Subcutaneous adipose tissue (tissue), 4 donors: Measurements from ENCODE around the gene DIP2A. TPM values are rescaled to one million over a fixed set of nuclear protein-coding genes. Genes with fewer than 3 reads are reported as not detected.

ENCODE experiments used
- CTCF ChIP-seq: fragments of 450-650 bp; IDR thresholded peaks from one replicate; pipeline ENCODE4 v1.5.1; 2016; ENCODE audit warnings: low read depth, mild to moderate bottlenecking, control low read depth, antibody characterized with exemption, moderate library complexity
- total RNA-seq, 4 donors: library from RNA; depleted of rRNA; stranded (reverse); fragments of >200 nt; gene quantifications; one replicate each; pipeline ENCODE4 v1.1.0, GENCODE V29; 2016

Gene DIP2A
- total RNA-seq, 4 donors from 2014 or later: 29.2 to 54.8 (median 44.4) TPM

DNA sequence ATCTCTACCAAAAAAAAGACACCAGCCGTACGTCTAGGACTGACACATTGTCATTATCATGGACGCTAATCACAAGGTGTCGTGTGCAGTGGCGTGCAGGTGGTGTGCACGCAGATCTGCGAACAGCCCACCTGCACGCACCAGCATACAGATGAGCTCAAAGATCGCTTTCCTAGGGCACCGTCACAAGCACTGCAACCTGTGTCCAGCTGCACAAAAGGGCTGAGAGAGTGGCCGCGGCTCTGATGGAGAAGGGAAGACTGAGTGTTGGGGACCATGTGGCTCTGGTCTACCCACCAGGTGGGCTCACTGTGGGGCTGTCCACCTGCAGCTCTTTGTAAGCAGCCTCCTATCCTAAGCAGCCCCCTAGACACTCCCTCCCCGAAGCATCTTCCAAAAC, 95.3 kb downstream of the DIP2A start:
- no peak for TF ChIP-seq CTCF

DNA sequence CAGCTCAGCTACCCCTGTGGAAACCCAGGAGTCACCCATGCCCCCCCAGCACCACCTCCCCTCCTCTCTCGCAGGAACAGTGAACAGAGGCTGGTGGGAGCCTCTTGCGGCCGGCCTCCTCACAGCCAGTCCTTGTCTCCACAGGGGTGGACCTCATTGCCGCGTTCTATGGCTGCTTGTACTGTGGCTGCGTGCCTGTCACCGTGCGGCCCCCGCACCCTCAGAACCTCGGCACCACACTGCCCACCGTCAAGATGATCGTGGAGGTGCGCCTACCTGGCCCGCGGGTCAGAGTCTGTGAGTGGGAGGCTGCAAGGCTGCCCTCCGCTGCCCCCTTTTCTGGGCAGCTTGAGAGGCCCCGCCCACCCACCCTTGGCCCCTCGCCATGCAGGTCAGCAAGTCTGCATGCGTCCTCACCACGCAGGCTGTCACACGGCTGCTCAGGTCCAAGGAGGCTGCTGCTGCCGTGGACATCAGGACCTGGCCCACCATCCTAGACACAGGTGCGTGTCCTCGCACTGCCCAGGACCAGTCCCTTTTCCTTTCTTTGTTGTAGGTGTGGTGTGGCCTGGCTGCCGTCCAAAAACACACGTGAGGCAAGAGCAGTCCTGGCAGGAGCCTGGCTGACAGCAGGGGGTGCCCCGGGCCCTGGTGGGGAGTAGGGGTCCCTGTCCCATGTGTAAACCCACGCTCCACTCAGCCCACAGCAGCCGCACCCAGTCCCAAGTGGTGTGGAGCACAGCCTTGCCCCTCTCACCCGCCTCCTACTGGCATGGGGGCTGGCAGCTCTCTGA, 95.9 kb downstream of the DIP2A start:
- no peak for TF ChIP-seq CTCF

- TF ChIP-seq CTCF: no peak
Observed at GRCh38 chr21:46555225-46555617, 96.5 kb downstream of the DIP2A start.

DNA sequence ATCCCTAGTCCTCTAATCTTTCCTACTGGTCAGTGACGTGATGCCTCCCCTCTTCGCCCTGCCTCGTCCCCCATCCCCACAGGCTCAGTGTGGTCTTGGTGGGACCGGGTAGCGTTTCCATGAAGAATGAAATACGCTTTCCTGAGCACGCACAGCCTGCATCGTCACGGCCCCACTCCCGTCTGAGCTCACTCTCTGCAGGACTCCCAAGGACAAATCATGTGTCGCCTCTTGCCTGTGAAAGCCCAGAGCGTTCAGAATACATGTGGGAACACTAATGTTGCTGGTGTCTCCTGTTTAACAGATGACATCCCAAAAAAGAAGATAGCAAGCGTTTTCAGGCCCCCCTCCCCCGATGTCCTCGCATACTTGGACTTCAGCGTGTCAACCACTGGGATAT, 97.0 kb downstream of the DIP2A start:
- TF ChIP-seq CTCF: no peak

DNA sequence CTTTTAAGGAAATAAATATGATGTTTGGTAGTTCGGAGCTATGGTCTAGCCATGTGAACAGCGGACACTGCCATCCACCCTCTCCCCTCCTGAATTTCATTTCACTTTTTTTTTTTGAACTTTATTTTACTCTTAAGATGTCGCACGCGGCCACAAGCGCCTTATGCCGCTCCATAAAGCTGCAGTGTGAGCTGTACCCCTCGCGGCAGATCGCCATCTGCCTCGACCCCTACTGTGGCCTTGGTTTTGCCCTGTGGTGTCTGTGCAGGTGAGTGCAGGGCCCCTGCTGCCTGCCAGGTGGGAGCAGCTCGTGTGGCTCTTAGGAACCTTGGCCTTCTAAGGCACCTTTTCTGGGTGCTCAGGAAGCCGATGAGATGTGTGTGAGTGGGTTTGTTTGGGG, 98.1 kb downstream of the DIP2A start:
- TF ChIP-seq CTCF: no peak

- TF ChIP-seq CTCF: no peak
Observed at GRCh38 chr21:46557469-46557868, 98.8 kb downstream of the DIP2A start.

DNA sequence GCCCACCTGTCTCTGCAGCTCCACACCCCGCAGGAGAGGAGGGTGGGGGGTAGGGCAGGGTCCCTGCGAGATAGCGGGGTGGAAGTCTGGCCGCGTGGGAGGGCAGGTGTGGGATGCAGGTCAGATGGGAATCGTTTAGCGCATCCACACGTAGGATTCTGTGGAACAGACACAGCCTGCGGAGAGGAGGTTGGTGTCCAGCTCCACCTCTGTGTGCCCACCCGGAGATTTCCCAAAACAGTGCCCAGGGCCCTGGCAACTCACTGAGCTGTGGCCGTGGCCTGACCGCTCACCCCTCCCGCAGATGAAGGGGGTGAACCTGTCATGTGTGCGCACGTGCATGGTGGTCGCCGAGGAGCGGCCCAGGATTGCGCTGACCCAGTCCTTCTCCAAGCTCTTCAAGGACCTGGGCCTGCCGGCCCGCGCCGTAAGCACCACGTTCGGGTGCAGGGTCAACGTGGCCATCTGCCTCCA, 99.3 kb downstream of the DIP2A start:
- no peak for TF ChIP-seq CTCF
